GM10266 (cell line): ENCODE measurements around the gene THUMPD3.

Experiments used
- DNase-seq: peaks from one replicate; pipeline ENCODE4 v3.0.0; 2012; ENCODE audit errors: extremely low spot score
- TF ChIP-seq, protein P1 (sequence below): IDR thresholded peaks from 2 replicates; pipeline ENCODE4 v1.5.1; 2012; ENCODE audit warnings: mild to moderate bottlenecking, low read depth; ENCODE audit not compliant: control insufficient read depth, insufficient read depth; ENCODE audit errors: missing control alignments

Gene THUMPD3

DNA sequence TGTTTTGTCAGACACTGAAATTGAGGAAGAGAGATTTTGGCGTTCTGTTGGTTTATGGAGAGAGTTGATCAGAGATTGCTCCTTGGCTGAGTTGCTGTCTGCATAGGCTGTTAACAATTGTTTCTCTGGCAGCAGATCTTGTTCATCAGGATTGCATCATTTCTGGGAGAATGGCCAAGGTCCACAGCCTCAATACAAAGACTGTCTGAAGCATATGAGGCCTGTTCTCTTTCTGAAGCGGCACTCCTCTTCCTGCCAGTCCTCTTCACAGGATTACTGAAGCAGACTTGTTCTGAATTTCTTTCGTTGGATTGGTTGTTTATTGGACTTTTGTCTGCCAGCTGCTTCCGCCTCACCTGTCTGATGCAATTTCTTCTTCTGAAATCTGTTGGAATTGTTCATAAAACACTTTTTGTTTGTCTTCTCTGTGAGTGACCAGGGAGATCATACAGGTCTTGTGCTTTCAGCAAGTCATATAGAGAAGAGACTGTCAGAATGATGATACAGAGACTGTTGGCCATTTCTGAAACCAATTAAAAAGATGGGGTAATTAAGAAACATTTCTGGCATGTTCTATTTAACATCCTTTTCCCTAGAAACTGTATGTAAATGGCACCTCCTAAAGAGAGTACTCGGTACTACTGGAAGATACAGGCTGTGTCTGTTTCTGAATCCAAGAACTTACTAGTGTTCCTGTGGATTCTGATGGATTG lies 60.0 kb downstream of the THUMPD3 start:
- no peak for DNase-seq
- TF ChIP-seq, protein P1, sequence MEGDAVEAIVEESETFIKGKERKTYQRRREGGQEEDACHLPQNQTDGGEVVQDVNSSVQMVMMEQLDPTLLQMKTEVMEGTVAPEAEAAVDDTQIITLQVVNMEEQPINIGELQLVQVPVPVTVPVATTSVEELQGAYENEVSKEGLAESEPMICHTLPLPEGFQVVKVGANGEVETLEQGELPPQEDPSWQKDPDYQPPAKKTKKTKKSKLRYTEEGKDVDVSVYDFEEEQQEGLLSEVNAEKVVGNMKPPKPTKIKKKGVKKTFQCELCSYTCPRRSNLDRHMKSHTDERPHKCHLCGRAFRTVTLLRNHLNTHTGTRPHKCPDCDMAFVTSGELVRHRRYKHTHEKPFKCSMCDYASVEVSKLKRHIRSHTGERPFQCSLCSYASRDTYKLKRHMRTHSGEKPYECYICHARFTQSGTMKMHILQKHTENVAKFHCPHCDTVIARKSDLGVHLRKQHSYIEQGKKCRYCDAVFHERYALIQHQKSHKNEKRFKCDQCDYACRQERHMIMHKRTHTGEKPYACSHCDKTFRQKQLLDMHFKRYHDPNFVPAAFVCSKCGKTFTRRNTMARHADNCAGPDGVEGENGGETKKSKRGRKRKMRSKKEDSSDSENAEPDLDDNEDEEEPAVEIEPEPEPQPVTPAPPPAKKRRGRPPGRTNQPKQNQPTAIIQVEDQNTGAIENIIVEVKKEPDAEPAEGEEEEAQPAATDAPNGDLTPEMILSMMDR = peak; percentile 24

DNA sequence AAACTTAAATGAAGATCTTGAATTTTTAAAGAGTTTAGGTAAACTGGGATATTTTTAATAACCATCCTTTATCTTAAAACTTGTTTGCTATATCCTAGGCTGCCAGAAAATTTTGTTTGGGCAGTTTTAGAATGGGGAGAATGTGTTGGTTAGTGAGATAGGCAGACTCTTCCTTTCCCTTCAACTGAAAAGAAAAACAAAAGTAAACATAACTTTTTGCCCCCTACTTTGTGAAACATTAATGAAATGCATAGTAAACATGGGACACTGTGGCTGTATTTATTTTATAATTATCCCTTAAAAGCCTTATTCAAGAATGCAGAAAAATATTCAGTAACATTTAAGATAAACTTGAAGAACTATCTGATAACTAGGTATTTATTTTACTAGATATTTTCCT lies 65.6 kb downstream of the THUMPD3 start:
- TF ChIP-seq, protein P1 = no peak
- no peak for DNase-seq

DNA sequence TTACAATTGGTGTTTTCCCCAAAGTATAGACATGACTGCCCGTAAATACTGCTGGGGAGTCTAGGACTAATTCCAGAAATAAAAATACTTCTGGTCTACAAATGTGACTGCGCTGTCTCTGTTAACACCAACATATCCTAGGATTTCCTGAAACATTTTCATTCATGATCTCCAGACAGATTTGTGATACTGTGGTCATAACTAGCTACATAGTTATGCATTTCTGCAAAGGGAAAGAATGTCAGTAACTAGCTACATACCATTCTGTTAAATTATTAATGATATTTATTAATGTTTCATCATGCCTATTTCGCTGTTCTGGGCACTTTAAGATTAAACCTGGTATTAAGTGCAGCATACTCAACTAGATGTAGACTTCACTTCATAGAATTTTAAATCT lies 67.9 kb downstream of the THUMPD3 start:
- TF ChIP-seq, protein P1 = no peak
- DNase-seq = no peak

DNA sequence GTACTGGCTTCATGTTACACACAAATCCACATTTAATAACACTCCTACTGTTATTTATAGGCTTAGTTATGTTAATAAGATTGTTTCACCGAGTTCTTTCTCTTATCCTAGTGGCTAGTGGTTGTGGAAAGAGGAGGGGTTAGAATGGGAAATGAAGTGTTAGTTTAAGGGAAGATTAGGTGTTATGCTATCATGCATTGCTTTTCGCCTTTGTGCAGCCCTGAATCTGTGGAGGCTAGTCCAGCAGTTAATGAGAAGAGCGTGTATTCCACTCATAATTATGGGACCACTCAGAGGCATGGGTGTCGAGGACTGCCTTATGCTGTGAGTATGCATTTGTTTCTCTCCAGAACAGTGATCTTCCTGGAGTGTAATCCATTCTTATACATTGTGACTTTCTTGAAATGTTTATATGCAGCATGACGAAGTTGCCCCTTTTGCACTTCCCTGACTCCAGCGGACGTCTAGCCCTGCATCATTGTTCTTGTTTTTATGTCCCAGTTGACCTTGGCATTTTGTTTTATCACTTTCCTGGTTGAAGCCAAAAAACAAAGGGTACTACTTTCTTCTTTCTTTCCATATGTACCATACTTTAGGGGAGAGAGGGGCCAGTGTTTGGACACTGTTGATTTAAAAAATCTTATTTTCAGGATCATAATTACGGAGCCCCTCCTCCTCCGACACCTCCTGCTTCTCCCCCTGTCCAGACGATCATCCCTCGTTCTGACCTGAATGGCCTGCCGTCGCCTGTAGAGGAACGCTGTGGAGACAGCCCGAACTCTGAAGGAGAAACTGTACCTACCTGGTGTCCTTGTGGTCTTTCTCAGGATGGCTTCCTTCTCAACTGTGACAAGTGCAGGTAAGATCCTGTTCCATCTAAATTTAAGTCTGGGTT lies 71.0 kb downstream of the THUMPD3 start:
- TF ChIP-seq, protein P1 = no peak
- no peak for DNase-seq

DNA sequence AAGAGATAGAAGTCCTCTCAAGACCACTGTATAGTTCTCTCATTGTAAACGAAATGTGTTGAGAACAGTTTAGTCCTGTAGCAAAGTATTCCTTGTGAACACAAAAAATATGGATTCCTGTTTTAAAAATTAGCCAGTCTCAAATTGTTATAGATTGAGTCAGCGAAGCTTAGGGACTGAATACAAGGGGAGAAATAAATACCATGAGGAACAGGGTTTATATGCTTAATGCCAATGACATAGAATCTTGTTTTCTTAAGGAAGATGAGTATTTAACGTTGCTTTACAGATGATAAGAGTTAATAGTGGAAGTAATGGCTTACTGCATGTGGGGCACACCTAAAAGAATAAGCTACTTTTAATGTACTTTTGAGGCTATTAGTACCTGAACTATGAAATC lies 72.5 kb downstream of the THUMPD3 start:
- TF ChIP-seq, protein P1 = no peak
- DNase-seq = no peak
